GM18498 (cell line): ENCODE results near the gene HEXB.
"Not testable (repeated sequence)": the region's sequence is repeated elsewhere in the genome, so short reads cannot be mapped to it uniquely, and the experiment has no call there.

ENCODE experiments used
- ATAC-seq: cut with Tn5 transposase; IDR thresholded peaks from one replicate; pipeline ENCODE4 v1.9.1; 2021; ENCODE audit warnings: mild to moderate bottlenecking, moderate library complexity; ENCODE audit not compliant: unreplicated experiment

Gene HEXB

GRCh38 chr5:74657165-74657564 lies 27.9 kb upstream of the HEXB start:
- ATAC-seq: no peak

DNA sequence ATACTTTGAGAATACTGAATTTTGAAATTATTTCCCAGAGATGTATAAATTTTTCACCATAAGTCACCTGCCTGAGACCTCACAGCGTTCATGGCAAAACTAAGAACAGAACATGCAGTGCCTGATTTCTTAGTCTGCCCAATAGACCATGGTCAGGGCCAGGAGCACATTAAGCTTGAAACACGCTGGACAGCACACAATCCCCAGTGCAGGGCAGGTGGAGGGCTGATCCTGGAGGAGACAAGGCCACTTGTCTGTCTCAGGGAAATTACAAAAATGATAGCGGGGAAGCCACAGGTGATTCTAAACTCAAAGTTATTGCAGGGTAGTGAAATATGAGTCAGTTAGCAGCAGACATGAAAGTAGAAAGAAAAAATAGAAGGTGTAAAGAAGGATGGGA lies 25.9 kb upstream of the HEXB start:
- no peak for ATAC-seq

GRCh38 chr5:74660140-74660539 lies 24.9 kb upstream of the HEXB start:
- no peak for ATAC-seq

DNA sequence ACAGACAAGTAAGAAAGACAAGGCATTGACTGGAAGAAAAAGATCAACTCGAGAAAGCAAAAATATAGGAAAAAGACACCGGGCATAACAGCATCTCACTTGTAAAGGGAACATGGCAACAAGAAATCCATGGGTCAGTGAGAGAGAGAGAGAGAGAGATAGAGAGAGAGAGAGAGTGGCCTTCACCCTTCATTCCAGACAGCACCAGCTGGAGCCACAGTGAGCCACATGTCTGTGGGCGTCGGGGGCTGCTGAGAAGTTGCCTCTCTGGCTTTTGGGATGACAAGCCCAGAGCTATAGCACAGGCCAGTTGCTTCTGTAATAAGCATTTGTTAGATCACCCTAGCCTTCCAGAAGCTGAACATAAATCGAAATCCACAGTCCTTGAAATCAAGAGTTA lies 24.2 kb upstream of the HEXB start:
- no peak for ATAC-seq

DNA sequence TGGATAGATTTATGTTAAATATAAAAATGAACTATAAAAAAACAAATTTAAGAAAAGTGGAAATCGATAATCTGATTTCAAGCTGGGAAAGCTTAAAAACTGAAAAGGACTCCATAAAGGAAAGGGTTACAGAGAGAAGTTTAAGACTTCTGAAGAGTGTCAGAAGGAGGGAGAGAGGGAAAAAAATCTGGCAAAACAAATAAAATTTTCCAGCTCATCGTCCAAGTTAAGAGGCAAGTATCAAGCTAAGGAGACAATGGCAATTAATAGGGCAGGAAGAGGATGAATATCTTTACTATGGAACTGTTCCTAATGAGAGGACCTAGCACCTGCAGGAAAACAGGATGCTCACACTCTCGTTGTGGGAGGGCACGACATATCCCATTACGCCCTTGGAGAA lies 20.5 kb upstream of the HEXB start:
- no peak for ATAC-seq

DNA sequence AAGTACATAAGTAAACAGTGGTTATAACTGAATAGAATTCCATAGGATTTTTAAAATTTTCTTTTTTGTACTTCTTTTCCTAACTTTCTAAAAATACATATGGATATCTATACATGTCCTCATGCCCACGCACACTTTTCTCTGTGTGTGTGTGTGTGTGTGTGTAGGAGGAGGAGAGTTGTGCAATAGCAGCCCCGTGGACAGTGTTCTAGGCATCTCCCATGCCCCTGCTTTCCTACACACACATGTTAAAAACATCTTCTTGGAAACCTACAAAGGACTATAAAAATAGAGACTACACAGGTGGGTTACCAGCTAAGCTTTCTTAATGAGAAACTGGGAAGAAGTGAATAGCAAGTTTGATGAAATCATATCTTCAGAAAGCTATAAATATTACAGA lies 19.8 kb upstream of the HEXB start:
- no peak for ATAC-seq

DNA sequence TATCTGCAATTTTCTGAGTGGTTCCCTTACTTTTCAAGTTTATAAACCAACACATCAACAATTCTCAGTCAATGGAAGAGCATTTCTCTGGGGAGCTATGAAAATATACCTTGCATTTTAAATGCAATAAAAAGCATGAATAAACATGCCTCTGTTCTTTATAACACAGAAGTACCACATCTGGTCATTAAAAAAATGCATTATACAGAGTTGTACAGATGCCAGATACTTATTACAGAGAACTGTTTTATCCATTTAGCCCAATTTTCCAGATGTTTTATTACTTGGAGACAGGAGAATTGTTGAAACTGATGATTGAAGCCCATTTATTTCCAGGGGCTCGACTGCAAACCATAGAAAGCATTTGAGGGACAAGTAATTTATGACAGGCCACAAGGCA lies 19.2 kb upstream of the HEXB start:
- no peak for ATAC-seq

DNA sequence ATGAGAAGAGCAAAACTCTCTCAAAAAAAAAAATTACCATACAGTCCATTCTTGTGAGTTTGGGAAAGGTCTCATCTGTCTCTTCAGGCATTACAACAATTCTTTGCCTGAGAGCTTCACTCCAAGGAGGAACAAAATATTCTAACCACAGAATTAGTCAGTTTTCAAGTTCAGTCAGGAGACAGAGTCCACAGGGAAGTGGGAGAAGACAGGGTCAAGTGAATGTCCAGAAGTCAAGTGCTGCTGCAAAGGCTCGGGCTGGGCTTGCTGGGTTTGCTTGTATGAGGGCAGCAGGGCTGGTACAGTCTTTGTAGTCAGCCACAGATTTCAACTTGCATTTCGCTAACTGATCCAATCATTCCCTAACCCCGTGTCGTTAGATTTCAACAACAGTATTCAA lies 17.6 kb upstream of the HEXB start:
- no peak for ATAC-seq

DNA sequence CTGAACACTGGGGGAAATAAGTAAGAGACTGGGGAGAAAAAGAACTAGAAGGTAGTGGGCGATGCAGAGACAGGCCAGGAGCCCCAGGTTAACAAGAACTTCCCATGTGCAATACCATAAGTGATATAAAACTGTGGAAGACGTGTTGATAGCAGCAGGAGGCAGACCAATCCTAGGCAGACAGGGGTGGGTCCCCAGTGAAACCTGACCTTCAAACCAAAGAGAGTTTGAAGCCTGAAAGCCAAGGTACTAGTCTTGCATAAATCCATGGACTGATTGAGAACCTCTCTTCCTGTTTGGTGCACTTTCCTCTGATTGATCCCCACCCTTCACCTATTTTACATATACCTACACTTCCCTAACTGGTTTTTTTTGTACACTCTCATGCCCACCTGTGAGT lies 15.2 kb upstream of the HEXB start:
- ATAC-seq: no peak

- ATAC-seq: no peak
Observed at GRCh38 chr5:74670396-74671038, 14.5 kb upstream of the HEXB start.

DNA sequence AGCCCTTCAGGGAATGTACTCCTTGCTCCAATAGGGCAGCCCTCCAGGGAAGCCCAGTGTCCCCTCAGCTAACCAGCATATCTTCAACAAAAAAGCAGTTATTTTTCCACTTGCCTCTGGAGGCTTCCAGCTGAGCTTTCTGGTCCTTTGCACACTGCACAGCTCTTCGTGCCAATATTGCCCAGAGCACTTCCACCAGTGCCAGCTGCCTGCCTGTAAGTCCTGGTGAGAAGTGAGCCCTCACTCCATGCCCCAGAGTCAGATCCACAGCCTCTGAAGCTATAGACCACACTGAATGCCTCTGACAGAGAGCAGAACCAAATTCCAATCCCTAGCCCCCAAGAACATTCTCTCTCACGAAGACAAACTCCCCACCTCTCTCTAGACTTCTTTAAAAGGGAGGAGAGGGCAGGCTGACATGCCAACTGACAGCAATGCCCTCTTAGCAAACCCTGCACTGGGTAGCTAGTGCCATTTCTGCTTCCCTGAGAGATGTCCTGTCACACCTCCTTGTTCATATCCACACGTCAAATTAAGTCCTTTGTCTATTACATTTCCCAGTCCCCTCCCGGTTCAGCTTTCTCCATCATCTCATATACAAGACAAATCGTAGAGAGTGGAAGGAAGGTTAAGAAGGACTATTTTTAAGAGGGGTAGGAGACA lies 12.7 kb upstream of the HEXB start:
- ATAC-seq: no peak

- ATAC-seq: no peak
Observed at GRCh38 chr5:74673011-74673790, 11.8 kb upstream of the HEXB start.

DNA sequence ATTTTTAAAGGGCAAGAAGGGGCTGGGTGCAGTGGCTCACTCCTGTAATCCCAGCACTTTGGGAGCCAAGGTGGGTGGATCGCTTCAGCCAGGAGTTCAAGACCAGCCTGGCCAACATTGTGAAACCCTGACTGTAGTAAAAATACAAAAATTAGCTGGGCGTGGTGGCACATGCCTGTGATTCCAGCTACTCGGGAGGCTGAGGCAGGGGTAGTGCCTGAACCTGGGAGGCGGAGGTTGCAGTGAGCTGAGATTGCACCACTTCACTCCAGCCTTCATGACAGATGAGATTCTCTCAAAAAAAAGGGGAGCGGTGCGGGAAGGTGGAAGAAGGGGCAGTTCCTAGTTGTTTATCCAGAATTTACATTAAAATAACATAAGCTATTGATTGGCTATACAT lies 8.6 kb upstream of the HEXB start:
- not testable (repeated sequence) for ATAC-seq

DNA sequence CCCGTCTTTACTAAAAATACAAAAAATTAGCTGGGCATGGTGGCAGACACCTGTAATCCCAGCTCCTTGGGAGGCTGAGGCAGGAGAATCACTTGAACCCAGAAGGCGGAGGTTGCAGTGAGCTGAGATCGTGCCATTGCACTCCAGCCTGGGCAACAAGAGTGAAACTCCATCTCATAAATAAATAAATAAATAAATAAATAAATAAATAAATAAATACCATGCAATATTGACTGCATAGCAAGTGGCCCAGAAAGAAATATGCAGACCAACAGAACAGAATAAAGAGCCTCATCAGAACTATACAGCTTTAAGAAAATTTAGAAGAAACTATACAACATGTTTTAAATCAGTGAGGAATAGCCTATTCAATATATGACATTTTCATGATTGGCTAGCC lies 6.9 kb upstream of the HEXB start:
- not testable (repeated sequence) for ATAC-seq

GRCh38 chr5:74679300-74679699 lies 5.7 kb upstream of the HEXB start:
- not testable (repeated sequence) for ATAC-seq

- ATAC-seq: no peak
Observed at GRCh38 chr5:74679966-74680365, 5.1 kb upstream of the HEXB start.

DNA sequence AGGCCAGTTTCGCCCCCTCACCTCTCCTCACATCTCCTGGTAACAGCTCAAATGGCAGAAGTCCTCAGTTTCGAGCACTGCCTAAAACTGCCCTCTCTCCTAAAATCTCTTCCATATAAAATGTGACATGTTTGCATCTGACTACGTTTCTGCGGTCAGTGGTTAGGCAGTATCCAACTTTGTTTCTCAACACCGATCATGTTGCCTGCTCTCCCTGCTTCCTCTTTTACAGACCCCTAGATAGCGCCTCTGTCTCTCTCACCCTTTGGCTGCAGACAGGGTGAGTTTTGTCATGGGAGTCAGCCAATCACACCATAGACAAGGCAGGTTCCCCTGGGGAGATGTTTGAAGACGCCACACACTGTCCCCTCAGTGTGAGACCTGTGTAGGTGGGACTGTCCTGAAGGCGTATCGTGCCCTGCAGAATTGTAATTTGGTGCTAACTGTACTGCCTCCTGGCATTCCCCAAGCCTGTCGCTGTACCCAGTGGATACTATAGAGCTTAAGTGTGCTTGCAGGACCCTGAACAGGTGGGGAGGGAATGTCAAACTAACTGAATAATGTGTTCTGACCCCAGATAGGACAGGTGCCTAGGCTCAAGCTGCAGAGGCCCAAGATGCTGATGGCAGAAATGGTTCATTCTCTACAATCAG lies 1.1 kb downstream of the HEXB start:
- ATAC-seq: peak; percentile 53

DNA sequence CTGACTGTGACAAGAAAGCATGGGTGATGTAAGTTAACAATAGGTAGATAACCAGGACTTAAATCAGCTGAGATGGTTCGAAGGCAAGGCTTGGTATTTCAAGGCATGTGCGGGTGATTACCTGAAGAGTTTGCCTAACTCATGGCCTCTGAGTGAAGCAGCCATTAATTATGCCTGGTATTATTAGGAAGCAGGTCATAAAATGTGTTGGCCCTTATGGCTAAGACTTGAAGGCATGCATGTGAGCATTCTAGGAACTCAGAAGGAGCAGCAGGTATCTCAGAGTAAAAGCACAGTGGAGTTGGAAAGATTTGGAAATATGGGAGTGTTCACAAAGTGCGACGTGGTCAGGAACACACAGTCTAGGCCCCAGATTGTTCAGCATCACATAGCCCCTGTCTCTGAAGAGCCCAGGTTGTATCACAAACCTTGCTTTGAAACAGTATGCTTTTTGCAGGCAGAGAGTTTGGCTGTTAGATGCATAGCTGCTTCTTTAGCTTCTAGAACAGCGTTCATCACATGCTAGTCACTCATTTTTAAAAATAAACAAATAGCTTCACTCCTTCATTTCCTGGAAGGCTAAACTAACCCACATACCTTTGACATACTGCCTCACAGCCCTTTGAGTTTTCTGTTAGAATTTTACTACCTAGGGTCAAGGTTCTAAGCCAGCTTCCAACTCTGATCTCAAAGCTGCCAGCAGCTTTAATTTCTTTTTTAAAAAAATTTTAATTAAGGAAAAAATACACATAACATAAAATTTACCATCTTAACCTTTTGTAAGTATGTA lies 2.1 kb downstream of the HEXB start:
- no peak for ATAC-seq

DNA sequence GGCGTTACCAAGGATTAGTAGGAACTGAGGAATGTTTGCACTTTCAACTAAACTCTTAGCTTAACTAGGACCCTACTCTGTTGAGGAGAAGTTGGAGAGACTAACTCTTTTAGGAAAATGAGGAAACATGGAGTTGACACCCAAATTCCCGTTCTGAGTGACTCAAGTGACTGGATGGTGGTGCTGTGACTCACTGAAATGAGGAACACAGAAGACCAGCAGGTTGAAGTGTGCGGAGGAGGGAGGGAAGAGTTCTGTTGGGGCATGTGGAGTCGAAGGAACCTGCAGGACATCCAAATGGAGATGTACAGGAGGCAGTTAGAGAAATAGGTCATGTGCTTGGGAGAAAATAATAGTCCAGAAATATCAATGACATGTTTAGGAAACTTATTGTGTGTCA lies 8.2 kb downstream of the HEXB start:
- no peak for ATAC-seq

DNA sequence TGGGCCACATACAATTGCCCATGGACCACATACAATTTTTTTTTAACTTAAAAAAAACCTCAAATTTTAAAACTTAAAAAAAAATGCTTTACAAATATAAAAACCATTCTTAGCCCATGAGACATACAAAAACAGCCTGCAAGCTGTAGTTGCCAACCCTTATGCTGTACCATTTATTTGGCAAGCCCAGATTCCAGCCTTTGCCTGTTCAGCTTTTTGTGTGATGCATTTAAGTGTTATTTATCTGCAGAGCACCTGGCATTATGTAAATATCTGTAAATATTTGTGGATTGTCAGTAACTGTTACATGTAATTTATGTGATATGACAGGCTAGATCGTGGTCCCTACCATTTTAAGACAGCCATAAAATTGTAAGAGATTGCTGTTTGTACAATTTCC lies 32.6 kb downstream of the HEXB start:
- ATAC-seq: no peak

DNA sequence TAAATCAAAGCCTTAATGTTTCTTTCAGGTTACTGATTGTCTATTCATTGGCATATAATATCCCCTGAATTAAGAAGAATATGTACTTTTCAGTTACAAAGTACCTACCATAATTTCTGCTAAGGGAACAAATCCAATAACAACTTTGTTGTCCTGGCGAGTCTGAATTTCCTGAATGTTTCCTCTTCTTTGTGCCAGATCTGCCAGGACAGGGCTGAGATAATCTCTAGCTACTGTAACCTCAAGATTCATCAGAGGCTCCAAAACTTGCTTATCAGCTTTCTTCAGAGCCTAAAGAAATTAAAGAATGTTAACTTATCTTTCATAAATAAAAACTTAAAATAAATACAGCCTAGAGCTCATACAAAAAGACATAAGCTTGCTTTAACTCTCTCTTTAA lies 37.2 kb downstream of the HEXB start:
- no peak for ATAC-seq
